Fibroblast of mammary gland (primary cell): ENCODE measurements around the gene MCM3.
A peak's percentile ranks its signal among the peaks of the same experiment; 100 is the strongest.

Experiments used
- DNase-seq: peaks from one replicate; pipeline ENCODE4 v3.0.0-alpha.2; 2010; ENCODE audit warnings: low read depth
- H3K4me3 ChIP-seq: 2 replicates; pipeline ENCODE4 v1.5.1; 2011; ENCODE audit warnings: low read depth, mild to moderate bottlenecking, low read length, moderate library complexity; ENCODE audit not compliant: control insufficient read depth
- CTCF ChIP-seq: conservative IDR thresholded peaks from 2 replicates; pipeline ENCODE4 v1.5.1; 2011; ENCODE audit warnings: low read depth, low read length, inconsistent platforms; ENCODE audit not compliant: control insufficient read depth, insufficient read depth

Gene MCM3

GRCh38 chr6:52284460-52285176 is at the start of gene MCM3:
TSS of gene MCM3 (minus strand) at chr6:52284742. CDS start at chr6:52284674, 68 bp downstream.
- DNase-seq: peak; percentile 99
- peak within 1 kb of the TSS; percentile 73 for H3K4me3 ChIP-seq
- TF ChIP-seq CTCF: no peak

GRCh38 chr6:52333840-52334200 is 49.3 kb upstream of the MCM3 start:
- DNase-seq: no peak
- H3K4me3 ChIP-seq: no peak overlapping the region
- no peak for TF ChIP-seq CTCF

GRCh38 chr6:52331793-52332457 is 47.4 kb upstream of the MCM3 start:
- no peak for DNase-seq
- no peak overlapping the region for H3K4me3 ChIP-seq
- no peak for TF ChIP-seq CTCF

GRCh38 chr6:52330470-52330869 is 45.9 kb upstream of the MCM3 start:
- TF ChIP-seq CTCF: no peak

GRCh38 chr6:52328729-52329128 is 44.2 kb upstream of the MCM3 start:
- H3K4me3 ChIP-seq: no peak overlapping the region
- no peak for DNase-seq
- no peak for TF ChIP-seq CTCF

More at GRCh38 chr6:52330470-52330869, 45.9 kb upstream of the MCM3 start:
- H3K4me3 ChIP-seq: no peak overlapping the region
- no peak for DNase-seq

- no peak for TF ChIP-seq CTCF
- DNase-seq: no peak
- no peak overlapping the region for H3K4me3 ChIP-seq
Measured at GRCh38 chr6:52328303-52328662, 43.7 kb upstream of the MCM3 start.
